HepG2 (cell line): ENCODE measurements around the gene ZNFX1. TPM values are rescaled to one million over a fixed set of nuclear protein-coding genes. Genes with fewer than 3 reads are reported as not detected.

Experiments used
- ATAC-seq: fragments of 200-7000 bp; cut with Tn5 transposase; 3 replicates; pipeline ENCODE4 v1.9.1; 2020; ENCODE audit warnings: mild to moderate bottlenecking, moderate library complexity
- BruUV-seq: library from RNA; stranded (reverse); fragments of 400-500 nt; replicated peaks from 2 replicates; lab custom pipeline; 2021; lab: Mats Ljungman, UMichigan
- CTCF ChIA-PET: fragments of 300-600 bp; formaldehyde crosslinking; extraction: SDS; loops from one replicate; lab custom pipeline; 2021; ENCODE audit warnings: low total read pairs, inconsistent platforms, low intra/inter-chr PET ratio; lab: Yijun Ruan, JAX
- POLR2A ChIA-PET: fragments of 350-600 bp; sonication (Branson Sonifier 250); formaldehyde crosslinking; loops from one replicate; lab custom pipeline; 2020; ENCODE audit warnings: antibody characterized with exemption, inconsistent platforms; lab: Yijun Ruan, JAX
- DNase-seq: peaks from one replicate; pipeline ENCODE4 v3.0.0-alpha.2; 2015; ENCODE audit warnings: low spot score
- FAIRE-seq: peaks from 3 replicates; lab custom pipeline; 2011; peaks lifted over from hg19 to GRCh38; lab: Jason Lieb, UNC
- H2AFZ ChIP-seq: one replicate; pipeline ENCODE4 v1.6.1; 2011; ENCODE audit warnings: low read length, inconsistent platforms
- H3K27ac ChIP-seq: fragments of 300-600 bp; 3 replicates; pipeline ENCODE4 v1.8.0; 2011; ENCODE audit warnings: mixed run types, mild to moderate bottlenecking, mixed read lengths, low read length, inconsistent platforms; ENCODE audit not compliant: insufficient read depth; ENCODE audit errors: extremely low read length
- H3K27me3 ChIP-seq, 2 experiments: fragments of 200-600 bp in 1 of 2; 2 replicates in 1 of 2; 3 replicates in 1 of 2; pipeline versions ENCODE4 v1.6.0 to v1.8.0; 2011; ENCODE audit warnings: low read length in 2 of 2, mild to moderate bottlenecking in 2 of 2, moderate library complexity in 2 of 2, inconsistent platforms in 1 of 2; ENCODE audit not compliant: insufficient read depth in 2 of 2, control insufficient read depth in 1 of 2
- H3K36me3 ChIP-seq, 2 experiments: fragments of 200-600 bp in 1 of 2; replicated peaks in 1 of 2; 2 replicates in 1 of 2; 3 replicates in 1 of 2; pipeline versions ENCODE4 v1.5.1 to v1.8.0; 2011; ENCODE audit warnings: low read length in 2 of 2, inconsistent platforms in 1 of 2; ENCODE audit not compliant: insufficient read depth in 2 of 2, control insufficient read depth in 1 of 2
- H3K4me1 ChIP-seq: 2 replicates; pipeline ENCODE4 v1.5.1; 2012; ENCODE audit warnings: low read length, inconsistent platforms; ENCODE audit not compliant: insufficient read depth
- H3K4me2 ChIP-seq: 2 replicates; pipeline ENCODE4 v1.6.0; 2011; ENCODE audit warnings: low read depth, low read length, inconsistent platforms
- H3K4me3 ChIP-seq, 3 experiments: fragments of 200-600 bp in 1 of 3; sonication (generic), shearing (Covaris generic) in 1 of 3; replicated peaks in 1 of 3; 2 replicates each; pipeline ENCODE4 v1.5.1; 2011 to 2016; ENCODE audit warnings: low read length in 3 of 3, inconsistent platforms in 2 of 3, low read depth in 2 of 3, mild to moderate bottlenecking in 2 of 3, control low read depth in 1 of 3, mixed read lengths in 1 of 3; ENCODE audit not compliant: insufficient read depth in 1 of 3
- H3K79me2 ChIP-seq: one replicate; pipeline ENCODE4 v1.6.1; 2011; ENCODE audit warnings: low read length, inconsistent platforms; ENCODE audit not compliant: insufficient read depth
- H3K9ac ChIP-seq: 2 replicates; pipeline ENCODE4 v1.6.0; 2011; ENCODE audit warnings: mild to moderate bottlenecking, low read depth, low read length, inconsistent platforms; ENCODE audit not compliant: insufficient read depth
- H3K9me3 ChIP-seq: 2 replicates; pipeline ENCODE4 v1.5.1; 2012; ENCODE audit warnings: mild to moderate bottlenecking, low read length
- H4K20me1 ChIP-seq: 2 replicates; pipeline ENCODE4 v1.6.0; 2011; ENCODE audit warnings: inconsistent platforms, mild to moderate bottlenecking, low read length, moderate library complexity; ENCODE audit not compliant: insufficient read depth
- EP300 ChIP-seq, 3 experiments: sonication (generic) in 1 of 3; formaldehyde crosslinking in 1 of 3; IDR thresholded peaks; 2 replicates each; pipeline versions ENCODE4 v1.5.1 to v1.6.1; 2011 to 2020; ENCODE audit warnings: low read depth in 2 of 3, low read length in 2 of 3, borderline replicate concordance in 1 of 3, improper control_type of control experiment in 1 of 3, mild to moderate bottlenecking in 1 of 3, missing genetic modification reagents in 1 of 3, moderate library complexity in 1 of 3
- FOSL2 ChIP-seq: sonication (generic); formaldehyde crosslinking; IDR thresholded peaks from 2 replicates; pipeline ENCODE4 v1.4.0; 2020; ENCODE audit warnings: missing genetic modification reagents
- FOXJ3 ChIP-seq: sonication (generic); formaldehyde crosslinking; IDR thresholded peaks from 2 replicates; pipeline ENCODE4 v1.4.0; 2020; ENCODE audit warnings: missing genetic modification reagents, mild to moderate bottlenecking, borderline replicate concordance
- LRRFIP1 ChIP-seq: sonication (generic); formaldehyde crosslinking; conservative IDR thresholded peaks from 2 replicates; pipeline ENCODE4 v1.4.0; 2020; ENCODE audit warnings: missing genetic modification reagents
- STAT6 ChIP-seq: sonication (generic); formaldehyde crosslinking; IDR thresholded peaks from 2 replicates; pipeline ENCODE4 v1.4.0; 2020; ENCODE audit warnings: missing genetic modification reagents, mild to moderate bottlenecking, borderline replicate concordance
- THAP9 ChIP-seq: sonication (generic); formaldehyde crosslinking; IDR thresholded peaks from 2 replicates; pipeline ENCODE4; 2020; ENCODE audit warnings: missing genetic modification reagents, mild to moderate bottlenecking, borderline replicate concordance
- UBTF ChIP-seq: sonication (generic); formaldehyde crosslinking; IDR thresholded peaks from 2 replicates; pipeline ENCODE4 v1.4.0; 2020; ENCODE audit warnings: mild to moderate bottlenecking, missing genetic modification reagents
- ZNF143 ChIP-seq: sonication (generic); formaldehyde crosslinking; IDR thresholded peaks from 2 replicates; pipeline ENCODE4 v1.4.0; 2020; ENCODE audit warnings: missing genetic modification reagents
- ZNF569 ChIP-seq: sonication (generic); formaldehyde crosslinking; IDR thresholded peaks from 2 replicates; pipeline ENCODE4 v1.5.0; 2020; ENCODE audit warnings: mild to moderate bottlenecking, missing genetic modification reagents, moderate library complexity, borderline replicate concordance
- WGBS: methylation state at CpG from one replicate; pipeline ENCODE4 v1.1.6; 2017; ENCODE audit warnings: low lambda C conversion rate; 5-methylcytosine and 5-hydroxymethylcytosine counted together
- in situ Hi-C: cut with HindIII; loops from 2 replicates; pipeline ENCODE4 v1.10.0; 2017; ENCODE audit warnings: low pct_unique_long_range_greater_than_20kb; ENCODE audit not compliant: extremely low pct_ligation_motif_present
- intact Hi-C: fragments of 100-400 bp; cut with micrococcal nuclease; formaldehyde crosslinking; loops from one replicate; pipeline ENCODE4 v1.10.0; 2022; ENCODE audit not compliant: unreplicated experiment
- polyA plus RNA-seq, 8 experiments: library from polyadenylated mRNA; depleted of rRNA in 3 of 8; stranded (reverse) in 7 of 8; unstranded in 1 of 8; fragments of >200 nt; fragmentation: Illumina TruSeq in 4 of 8; extraction: Trizol in 4 of 8; gene quantifications; 2 replicates each; pipeline versions ENCODE4 v1.2.1 to v1.2.3, GENCODE V29; 2011 to 2016; ENCODE audit warnings: low read depth in 4 of 8, missing spikeins in 1 of 8, mixed read lengths in 1 of 8; ENCODE audit not compliant: insufficient read depth in 1 of 8
- total RNA-seq, 5 experiments: library from RNA; depleted of rRNA; stranded (reverse); fragments of >200 nt; fragmentation: Illumina TruSeq; extraction: Trizol; gene quantifications; 2 replicates each; pipeline ENCODE4 v1.2.3, GENCODE V29; 2016; ENCODE audit warnings: low read depth in 1 of 5

ZNFX1 gene
- total and polyA plus RNA-seq, 2 of the 13 experiments (the other 11 are each of a cell fraction or from before 2014, with no cell fraction given): 2.9 to 11.1 TPM

GRCh38 chr20:49230021-49230420 is 47.8 kb downstream of the ZNFX1 start (continued):
- TF ChIP-seq UBTF (CRISPR knock-in tag) (no peak), ZNF143 (CRISPR knock-in tag) (no peak), EP300 (IDR thresholded peaks at IDR 0.05; ENCODE audit: low read depth in 2 of 2, low read length in 2 of 2) (no peak), EP300 (CRISPR knock-in tag; IDR thresholded peaks at IDR 0.05; ENCODE audit: borderline replicate concordance) (no peak), LRRFIP1 (CRISPR knock-in tag) (no peak)

GRCh38 chr20:49229381-49229780 is 48.5 kb downstream of the ZNFX1 start:
- no peak overlapping the region for H3K9ac ChIP-seq
- intact Hi-C loops (no loop called here), in situ Hi-C loops (no loop called here)
- DNase-seq: no peak
- ChIA-PET CTCF (no interaction called here), POLR2A (interaction anchor here (1.7 kb wide), 1 partner anchor 10 kb away, joined by 3 read pairs; the partner anchor contains the start of gene DDX27)
- H2AFZ ChIP-seq: no peak overlapping the region
- no peaks in the 10 kb centered on the region for H3K4me1 ChIP-seq
- H3K9me3 ChIP-seq: no peaks in the 10 kb centered on the region
- no peak overlapping the region for H3K27ac ChIP-seq
- no peak for FAIRE-seq
- no peaks in the 10 kb centered on the region for H3K79me2 ChIP-seq
- BruUV-seq: no TSS peak
- H3K36me3 ChIP-seq: peaks cover 62 to 88% of the 10 kb centered on the region in 2 experiments
- H4K20me1 ChIP-seq: no peaks in the 10 kb centered on the region
- no peaks in the 10 kb centered on the region for H3K27me3 ChIP-seq
- WGBS: 92% methylated on average over 2 of the region's 2 CpGs
- H3K4me3 ChIP-seq: no peak overlapping the region
- ATAC-seq: no peak
- no peak overlapping the region for H3K4me2 ChIP-seq
- no peak for TF ChIP-seq ZNF569 (CRISPR knock-in tag)
- no peak for TF ChIP-seq FOSL2 (CRISPR knock-in tag)
- TF ChIP-seq FOXJ3 (CRISPR knock-in tag): no peak
- no peak for TF ChIP-seq THAP9
- no peak for TF ChIP-seq STAT6 (CRISPR knock-in tag)
